ENCODE measurements around the gene ADPRH.
A peak's percentile ranks its signal among the peaks of the same experiment; 100 is the strongest.

Gene ADPRH

DNA sequence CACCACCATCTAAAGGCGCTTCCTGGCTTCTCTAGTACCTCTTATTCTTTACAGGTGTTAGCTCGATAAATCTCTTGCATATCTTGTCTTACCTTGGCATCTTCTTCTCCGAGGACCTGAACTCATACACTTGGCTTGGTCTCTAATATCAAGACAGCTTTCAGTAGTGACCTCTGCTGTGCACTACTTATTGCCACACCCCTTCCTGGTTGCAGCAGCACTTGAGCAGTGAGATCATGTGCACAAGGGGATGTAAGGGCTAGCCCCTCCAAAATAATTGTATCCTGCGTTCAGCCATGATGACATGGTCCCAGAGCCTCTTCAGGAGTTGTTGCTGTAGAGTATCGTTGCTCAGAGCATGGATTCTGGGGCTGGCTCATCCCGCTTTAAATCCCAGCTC lies 17.1 kb downstream of the ADPRH start:
- no peak for DNase-seq

- DNase-seq, result no peak
These were observed 18.4 kb downstream of the ADPRH start, which contains the start of gene PLA1A for GRCh38 chr3:119597548-119598288. PLA1A (plus strand) TSS chr3:119597885; CDS start chr3:119597914, 29 bp downstream.

- no peak for DNase-seq
These were observed 19.3 kb downstream of the ADPRH start for GRCh38 chr3:119598410-119599098.

DNA sequence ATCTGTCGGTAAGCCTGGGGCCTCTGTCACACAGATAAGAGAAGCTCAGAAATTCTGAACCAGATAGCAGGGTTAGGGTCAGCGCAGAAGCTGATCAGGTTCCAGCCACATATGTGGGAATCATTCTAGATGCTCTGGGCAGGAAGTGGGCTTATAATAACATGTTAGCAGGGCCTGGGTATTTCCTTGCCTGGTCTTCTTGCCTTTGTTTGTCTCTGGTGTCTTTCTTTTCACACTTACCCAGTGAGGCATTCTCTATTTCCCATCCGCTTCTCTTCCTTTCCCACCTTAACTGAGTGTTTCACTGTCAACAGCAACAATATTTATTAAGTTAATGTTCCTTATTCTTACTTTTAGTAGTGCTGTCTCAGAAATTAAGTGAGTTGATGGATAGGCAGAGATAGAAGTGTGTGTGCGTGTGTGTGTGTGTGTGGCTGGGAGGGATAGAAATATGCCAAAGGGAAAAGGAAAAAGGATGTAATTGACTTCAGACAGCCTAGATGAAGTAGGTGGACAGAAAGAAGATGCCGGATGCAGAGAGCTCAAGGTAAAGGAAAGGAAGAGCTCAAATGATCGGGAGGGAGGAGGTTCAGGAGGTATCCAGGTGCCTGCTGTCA lies 20.4 kb downstream of the ADPRH start:
- DNase-seq, result no peak

DNA sequence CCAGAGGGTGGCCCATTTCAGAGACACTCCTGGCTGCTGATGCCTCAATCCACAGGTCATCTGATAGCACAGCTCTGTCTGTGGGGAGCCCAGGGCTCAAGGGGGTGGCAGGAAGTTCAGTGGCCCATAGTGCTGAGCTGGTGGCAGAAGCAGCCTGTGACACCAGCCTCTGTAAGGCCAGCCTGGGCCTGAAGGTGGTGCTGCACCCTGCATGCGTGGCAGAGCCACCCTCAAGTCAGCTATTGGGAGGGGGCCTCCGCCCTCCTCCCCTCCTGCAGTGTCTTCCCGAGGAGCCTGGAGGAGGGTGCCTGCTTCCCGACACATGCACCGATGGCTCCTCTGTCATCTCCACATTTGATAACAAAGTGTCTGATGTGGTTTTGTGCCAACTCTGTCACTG lies 21.4 kb downstream of the ADPRH start:
- DNase-seq, result no peak

DNA sequence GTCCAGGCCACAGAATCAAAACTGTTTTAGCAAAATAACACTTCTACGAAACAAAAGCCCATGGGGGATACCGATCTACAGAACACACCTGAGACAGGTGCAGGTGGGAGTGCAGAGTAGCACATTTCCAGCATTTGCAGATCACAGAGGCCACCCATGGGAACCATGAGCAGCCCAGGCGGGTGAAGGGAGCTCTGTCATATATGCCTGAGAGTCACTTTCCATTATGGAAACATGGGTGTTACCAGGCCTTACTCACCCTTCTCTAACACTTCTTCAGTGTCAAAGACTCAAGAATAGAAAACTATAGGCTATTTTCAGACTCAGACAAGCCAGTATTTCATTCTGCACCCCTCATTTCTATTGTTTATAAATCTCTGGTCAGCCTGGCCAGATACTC lies 21.9 kb downstream of the ADPRH start:
- no peak for DNase-seq

DNA sequence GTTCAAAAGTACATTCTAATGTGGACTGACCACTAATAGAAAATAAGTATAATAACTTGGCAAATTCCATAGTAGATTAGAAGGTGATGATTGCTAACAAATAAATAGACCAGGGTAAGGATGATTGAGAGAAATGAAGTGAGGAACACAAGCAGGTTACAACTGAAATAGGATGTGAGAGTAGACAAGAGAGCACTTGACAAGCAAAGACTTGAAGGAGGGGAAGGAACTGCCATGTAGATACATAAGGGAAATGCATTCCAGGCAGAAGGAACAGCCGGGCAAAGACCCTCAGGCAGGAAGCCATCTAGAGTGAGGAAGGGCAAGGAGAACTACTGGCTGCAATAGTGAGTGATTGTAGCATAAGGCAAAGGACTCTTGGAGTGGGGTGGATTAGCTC lies 23.4 kb downstream of the ADPRH start:
- no peak for DNase-seq

DNA sequence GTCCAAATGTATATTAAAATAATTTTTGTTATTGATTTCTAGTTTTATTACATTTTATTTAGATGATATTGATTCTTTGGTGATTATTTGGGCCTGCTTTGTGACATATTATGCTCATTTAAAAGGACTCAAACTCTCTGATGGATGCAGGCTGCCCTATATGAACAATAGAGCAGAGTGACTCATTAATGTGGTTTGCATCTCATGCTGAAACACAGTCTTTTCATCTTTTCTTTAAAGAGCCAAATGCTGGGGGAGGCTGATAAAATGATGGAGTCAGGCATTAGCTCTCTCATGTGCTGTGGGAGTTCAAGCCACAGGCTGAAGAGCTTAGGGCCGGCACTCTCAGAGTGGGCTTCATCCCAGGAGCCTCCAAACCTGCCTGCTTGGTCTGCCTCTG lies 25.6 kb downstream of the ADPRH start:
- no peak for DNase-seq

DNA sequence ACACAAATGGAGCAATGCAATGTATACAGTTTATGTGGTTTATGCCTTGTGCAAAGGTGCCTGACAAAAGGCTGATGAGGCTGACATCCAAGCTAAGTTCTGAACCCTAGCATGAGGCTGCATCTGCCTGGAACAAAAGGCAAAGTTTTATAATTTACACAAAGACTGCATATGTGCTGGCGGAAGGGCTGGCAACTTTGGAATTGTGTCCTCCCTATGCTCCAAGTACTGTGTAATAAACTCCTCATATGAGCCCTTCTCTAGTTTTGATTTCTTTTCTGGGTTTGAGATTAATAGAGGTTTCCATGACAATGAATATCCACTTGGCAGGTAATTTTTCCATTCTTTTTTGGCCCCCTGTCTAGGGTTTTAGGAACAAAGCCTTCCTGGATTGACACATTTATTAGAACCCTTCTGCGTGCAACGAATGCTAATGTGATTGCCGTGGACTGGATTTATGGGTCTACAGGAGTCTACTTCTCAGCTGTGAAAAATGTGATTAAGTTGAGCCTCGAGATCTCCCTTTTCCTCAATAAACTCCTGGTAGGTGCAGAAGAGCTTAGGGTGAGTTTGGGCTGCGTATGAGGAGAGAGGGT lies 29.2 kb downstream of the ADPRH start:
- no peak for DNase-seq

DNA sequence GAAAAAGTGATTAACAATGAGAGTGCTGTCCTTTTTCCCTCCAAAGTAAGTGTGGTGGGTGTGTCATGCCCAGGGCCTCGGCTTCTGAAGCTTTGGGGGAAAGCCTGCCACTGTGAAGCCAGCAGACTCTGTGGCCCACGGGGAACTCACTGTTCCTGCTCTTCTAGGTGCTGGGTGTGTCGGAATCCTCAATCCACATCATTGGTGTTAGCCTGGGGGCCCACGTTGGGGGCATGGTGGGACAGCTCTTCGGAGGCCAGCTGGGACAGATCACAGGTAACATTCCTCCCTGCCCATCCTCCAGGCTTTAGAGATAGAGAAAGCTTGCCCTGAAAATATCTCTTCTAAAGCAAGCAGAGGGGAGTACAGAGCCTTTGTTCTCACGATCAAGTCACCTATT lies 30.0 kb downstream of the ADPRH start:
- no peak for DNase-seq

DNA sequence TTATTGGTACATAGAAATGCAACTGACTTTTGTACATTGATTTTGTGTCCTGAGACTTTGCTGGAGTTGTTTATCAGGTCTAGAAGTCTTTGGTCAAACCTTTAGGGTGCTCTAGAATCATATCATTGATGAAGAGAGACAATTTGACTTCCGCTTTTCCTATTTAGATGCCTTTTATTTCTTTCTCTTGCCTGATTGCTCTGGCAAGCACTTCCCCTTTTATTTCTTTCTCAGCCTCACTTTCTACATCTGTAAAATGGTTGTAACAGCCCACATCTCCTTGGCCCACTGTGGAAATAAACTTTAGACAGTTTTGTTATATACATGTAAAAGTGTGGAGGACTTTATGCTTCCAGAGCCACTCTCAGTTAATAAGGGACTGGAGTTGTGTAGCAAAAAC lies 32.4 kb downstream of the ADPRH start:
- DNase-seq, result no peak

- DNase-seq, result no peak
These were observed 33.9 kb downstream of the ADPRH start for GRCh38 chr3:119613201-119613600.

- DNase-seq, result no peak
These were observed 34.6 kb downstream of the ADPRH start for GRCh38 chr3:119613872-119614271.

DNA sequence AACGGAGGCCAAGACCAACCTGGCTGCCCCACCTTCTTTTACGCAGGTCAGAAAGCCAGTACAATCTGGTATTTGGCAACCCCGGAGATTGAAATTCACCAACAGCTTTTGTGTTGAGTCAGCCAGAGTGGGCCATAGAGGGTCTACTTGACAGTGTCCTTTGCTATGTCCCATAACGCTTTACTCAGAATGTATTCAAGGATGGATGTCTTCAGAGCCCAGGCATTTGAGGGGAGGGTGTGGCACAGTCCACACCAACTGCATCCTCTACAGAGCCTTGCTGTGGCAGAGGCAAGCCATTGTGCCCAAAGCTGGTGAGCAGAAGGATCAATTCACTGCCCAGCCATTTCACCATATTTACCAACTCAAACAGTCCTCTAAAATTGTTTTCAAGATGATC lies 36.8 kb downstream of the ADPRH start:
- no peak for DNase-seq

- DNase-seq, result no peak
These were observed 39.8 kb downstream of the ADPRH start for GRCh38 chr3:119619094-119619493.

DNA sequence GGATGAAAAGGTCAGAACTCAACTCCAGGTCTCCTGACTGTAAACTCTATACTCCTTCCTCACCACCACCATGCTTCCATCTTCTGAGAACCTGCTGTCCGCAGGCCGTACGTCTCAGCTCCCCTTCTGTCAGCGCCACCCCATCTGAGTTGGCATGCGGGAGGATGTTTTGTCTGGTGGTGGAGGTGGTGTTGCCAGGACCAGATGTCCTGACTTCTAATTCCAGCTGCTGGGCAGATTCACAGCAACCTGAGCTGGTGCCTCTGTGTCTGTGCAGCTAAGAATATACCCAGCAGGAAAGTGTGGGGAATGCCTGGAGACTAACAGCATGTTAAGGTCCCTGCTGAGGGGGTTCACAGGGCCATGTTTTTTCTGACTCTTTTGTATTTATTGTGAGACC lies 41.6 kb downstream of the ADPRH start:
- DNase-seq, result no peak

GRCh38 chr3:119624002-119624720 lies 44.9 kb downstream of the ADPRH start:
- DNase-seq, result no peak

DNA sequence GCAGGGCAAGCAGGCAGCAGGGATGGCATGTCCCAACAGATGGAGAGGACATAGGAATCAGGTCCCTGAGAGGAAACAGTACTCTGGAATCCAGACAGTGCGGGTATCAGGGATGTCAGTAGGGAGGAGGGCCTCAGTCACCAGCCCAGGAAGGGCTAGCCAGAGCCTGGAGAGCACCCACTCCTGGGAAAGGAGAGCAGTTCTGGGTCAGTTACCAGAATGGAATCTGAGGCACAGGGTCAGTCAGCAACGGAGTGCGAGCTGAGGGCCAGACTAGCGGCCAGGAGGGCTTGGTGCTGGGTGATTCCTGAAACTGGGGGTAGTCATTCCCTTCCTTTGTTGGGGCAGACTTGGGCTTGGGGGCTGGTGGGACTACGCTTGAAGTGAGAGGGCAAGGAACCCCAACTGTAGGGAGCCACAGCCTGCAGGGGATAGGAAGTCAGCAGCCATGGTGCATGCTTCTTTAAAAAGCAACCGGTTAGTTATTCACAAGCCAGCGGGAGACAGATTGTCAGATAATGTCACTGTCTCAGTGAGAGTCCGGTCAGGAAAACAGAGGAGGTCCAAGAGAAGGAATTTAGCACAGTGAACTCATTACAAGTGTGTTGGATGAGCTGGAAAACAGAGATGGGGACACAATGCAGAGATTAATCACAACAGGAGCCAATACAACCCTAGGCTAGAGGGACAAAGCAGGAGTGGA lies 46.3 kb downstream of the ADPRH start:
- no peak for DNase-seq

DNA sequence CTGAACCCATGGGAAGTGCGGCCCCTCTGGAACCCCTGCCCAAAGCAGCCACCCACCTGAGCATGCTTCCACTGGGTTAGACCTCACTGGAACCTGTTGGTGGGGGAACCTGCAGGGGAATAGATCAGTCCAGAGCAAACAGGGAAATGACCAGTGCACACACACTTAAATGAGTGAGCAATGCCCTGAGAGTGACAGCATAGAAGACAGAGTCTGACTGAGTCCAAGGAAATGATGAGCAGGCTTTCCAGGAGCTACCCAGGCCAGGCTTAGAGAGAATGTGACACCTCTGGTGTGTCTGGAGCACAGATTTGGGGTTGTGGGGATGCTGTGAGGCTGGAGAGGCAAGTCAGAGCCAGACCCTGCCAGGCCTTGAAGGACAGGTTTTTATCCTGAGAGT lies 46.9 kb downstream of the ADPRH start:
- DNase-seq, result no peak

GRCh38 chr3:119627461-119627860 lies 48.2 kb downstream of the ADPRH start:
- DNase-seq, result peak in 1 of 56 donors; percentile 4

DNA sequence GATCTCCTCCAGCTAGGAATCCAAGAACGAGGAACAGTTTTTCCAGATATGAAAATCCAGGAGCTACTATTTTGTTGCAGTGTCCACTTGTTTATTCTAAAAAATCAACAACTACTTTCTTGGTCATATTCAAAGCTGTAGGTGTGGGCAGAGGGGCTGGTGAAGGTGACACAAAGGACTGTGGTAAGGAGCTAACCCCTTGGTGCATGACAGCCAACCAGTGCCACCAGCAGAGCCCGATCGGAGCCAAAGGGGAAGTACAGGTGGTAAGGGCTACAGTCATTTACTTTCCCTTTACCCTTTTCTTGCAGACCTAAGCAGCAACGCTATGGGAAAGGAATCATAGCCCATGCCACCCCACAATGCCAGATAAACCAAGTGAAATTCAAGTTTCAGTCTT lies 49.1 kb downstream of the ADPRH start:
- no peak for DNase-seq
